ACHN (cell line): Measurements from ENCODE around the gene NPHS2.
"Not testable (repeated sequence)": the region's sequence is repeated elsewhere in the genome, so short reads cannot be mapped to it uniquely, and the experiment has no call there.

Source experiments
- DNase-seq: peaks from one replicate; pipeline ENCODE4 v3.0.0-alpha.2; 2015
- in situ Hi-C: cut with HindIII; loops from 2 replicates; pipeline ENCODE4 v1.10.0; 2017; ENCODE audit warnings: low sequenced_read_pairs, low pct_ligation_motif_present, low pct_unique_long_range_greater_than_20kb

Gene NPHS2

GRCh38 chr1:179549368-179549700, 26.4 kb downstream of the NPHS2 start:
- in situ Hi-C loops, result no loop called here
- no peak for DNase-seq

DNA sequence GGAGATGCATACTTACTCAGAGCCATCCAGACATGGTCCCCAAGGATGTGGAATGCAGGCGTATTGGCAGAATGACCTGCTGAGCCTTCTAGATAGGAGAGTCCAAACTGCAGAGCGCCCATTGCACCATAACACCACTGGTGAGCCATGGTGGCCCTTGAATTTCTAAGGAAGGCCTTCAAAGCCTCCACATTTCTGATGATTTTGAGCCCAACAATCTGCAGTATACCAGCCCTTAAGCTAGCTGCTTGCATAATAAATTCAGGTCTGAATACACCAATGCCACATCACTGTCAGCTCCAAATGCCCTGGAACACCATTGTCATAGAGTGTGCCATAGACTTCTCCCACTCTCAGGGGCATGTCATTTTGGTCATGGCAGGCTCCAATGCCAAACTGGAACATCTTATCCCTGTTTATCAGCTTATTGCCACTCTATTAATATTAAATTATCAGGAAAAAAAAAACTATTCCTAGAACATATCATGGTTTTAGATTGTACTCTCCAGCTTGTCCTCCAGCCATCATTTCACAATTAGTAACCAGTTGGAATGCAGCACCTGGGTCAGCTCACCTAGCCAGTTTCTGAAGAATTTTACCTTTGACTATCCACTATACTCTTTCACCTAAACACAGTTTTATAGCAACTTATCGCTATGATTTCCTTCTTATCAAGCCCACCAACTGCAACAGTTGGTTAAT, 26.9 kb downstream of the NPHS2 start:
- DNase-seq, result no peak
- in situ Hi-C loops, result no loop called here

- no peak for DNase-seq
- in situ Hi-C loops, result no loop called here
Measured at GRCh38 chr1:179547021-179547535, 28.7 kb downstream of the NPHS2 start.

- DNase-seq, result no peak
- in situ Hi-C loops, result no loop called here
Measured at GRCh38 chr1:179545321-179545720, 30.4 kb downstream of the NPHS2 start.

GRCh38 chr1:179541774-179542173, 34.0 kb downstream of the NPHS2 start:
- in situ Hi-C loops, result no loop called here

DNA sequence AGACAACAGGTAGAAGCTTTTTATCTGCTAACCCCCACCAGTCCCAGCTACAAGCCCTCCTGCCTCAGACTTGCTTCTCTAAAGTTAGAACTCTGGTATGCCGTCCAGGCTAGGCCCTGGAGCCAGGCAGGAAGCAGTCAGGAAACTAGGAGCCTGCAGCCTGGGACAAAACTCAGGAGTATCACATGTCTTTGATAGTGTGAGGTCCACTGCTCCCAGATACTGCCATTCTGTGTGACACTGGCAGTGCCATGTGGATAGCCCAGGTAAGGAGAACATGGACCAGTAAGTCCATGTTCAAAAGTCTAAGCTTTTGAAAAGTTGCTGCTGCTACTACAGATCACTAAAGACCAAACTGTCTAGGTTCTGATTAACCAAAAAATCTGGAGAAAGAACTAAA, 45.4 kb downstream of the NPHS2 start:
- no peak for DNase-seq
- in situ Hi-C loops, result no loop called here

More at GRCh38 chr1:179541774-179542173, 34.0 kb downstream of the NPHS2 start:
- no peak for DNase-seq

- DNase-seq, result no peak
- in situ Hi-C loops, result no loop called here
Measured at GRCh38 chr1:179529482-179530195, 46.1 kb downstream of the NPHS2 start.

DNA sequence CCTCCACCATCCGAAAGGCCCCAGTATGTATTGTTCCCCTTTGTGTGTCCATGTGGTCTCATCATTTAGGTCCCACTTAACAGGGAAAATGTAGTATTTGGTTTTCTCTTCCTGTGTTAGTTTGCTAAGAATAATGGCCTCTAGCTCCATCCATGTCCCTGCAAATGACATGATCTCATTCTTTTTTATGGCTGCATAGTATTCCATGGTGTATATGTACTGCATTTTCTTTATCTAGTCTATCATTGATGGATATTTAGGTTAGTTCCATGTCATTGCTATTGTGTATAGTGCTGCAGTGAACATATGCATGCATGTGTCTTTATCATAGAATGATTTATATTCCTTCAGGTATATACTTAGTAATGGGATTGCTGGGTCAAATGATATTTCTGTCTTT, 57.2 kb downstream of the NPHS2 start:
- in situ Hi-C loops, result not testable (repeated sequence)

GRCh38 chr1:179516976-179517705, 58.6 kb downstream of the NPHS2 start:
- no peak for DNase-seq
- in situ Hi-C loops, result no loop called here

More for the DNA sequence above, 57.2 kb downstream of the NPHS2 start:
- DNase-seq, result not testable (repeated sequence)

DNA sequence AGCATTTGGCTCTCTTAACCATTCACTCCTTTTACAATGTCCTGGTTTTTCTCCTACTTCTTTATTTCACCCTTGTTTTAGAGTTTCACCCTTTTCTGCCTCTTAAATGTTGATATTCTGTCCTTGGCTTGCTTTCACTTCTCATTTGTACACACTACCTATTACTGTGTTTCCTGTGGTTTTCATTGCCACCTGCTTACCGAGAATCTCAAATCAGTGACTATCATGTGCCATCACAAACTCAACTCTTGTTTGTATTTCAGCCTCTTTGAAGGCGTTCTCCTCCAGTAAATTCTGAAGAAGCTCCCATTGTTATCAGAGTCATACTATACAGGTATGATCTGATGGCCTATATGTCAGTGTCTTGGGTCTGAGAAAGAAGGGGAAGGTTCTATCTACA, 65.7 kb downstream of the NPHS2 start:
- DNase-seq, result no peak
- in situ Hi-C loops, result no loop called here

DNA sequence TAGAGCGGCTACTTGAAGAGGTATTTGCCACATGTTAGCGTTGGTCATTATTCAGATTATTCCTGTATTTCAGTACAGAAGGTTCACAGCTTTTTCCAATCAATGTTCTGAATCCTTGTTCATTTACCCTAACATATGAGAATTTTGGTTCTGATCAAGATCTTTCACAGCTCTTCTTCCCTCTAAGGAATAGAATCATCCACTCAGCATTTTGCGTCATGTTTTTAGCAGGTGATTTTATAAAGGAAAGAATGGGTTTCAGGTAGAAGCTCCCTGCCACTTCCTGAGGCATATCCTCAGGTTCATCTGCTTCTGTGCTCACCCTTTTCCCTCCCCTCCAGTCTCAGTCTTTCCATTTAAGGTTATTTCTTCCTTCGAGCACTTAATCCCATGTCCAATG, 66.4 kb downstream of the NPHS2 start:
- no peak for DNase-seq
- in situ Hi-C loops, result no loop called here

GRCh38 chr1:179506199-179506598, 69.5 kb downstream of the NPHS2 start:
- in situ Hi-C loops, result no loop called here
- no peak for DNase-seq
